AG04450 (cell line): ENCODE results near the gene CFAP161. TPM values are rescaled to one million over a fixed set of nuclear protein-coding genes. Genes with fewer than 3 reads are reported as not detected.

ENCODE experiments used
- CTCF ChIA-PET: fragments of 300-600, 350-600 bp; formaldehyde crosslinking; extraction: SDS; loops from one replicate; lab custom pipeline; 2022; ENCODE audit warnings: antibody characterized with exemption, inconsistent platforms; lab: Charles Lee
- POLR2A ChIA-PET: fragments of 350-600 bp; formaldehyde crosslinking; extraction: SDS; loops from one replicate; lab custom pipeline; 2021; ENCODE audit warnings: antibody characterized with exemption, inconsistent platforms; lab: Yijun Ruan, JAX
- DNase-seq: peaks from one replicate; pipeline ENCODE4 v3.0.0-alpha.2; 2011; ENCODE audit warnings: low read depth, low spot score
- H3K27ac ChIP-seq: one replicate; pipeline ENCODE4 v1.5.1; 2012; ENCODE audit warnings: low read depth, low read length, control low read depth
- H3K27me3 ChIP-seq: one replicate; pipeline ENCODE4 v1.6.0; 2012; ENCODE audit warnings: low read length; ENCODE audit not compliant: control insufficient read depth, insufficient read depth
- H3K4me3 ChIP-seq: 2 replicates; pipeline ENCODE4 v1.5.1; 2011; ENCODE audit warnings: mild to moderate bottlenecking, low read depth, low read length, control low read depth
- H3K9me3 ChIP-seq: 2 replicates; pipeline ENCODE4 v1.5.1; 2012; ENCODE audit warnings: low read length; ENCODE audit not compliant: control insufficient read depth, insufficient read depth
- CTCF ChIP-seq: IDR thresholded peaks from 2 replicates; pipeline ENCODE4 v1.5.1; 2011; ENCODE audit warnings: low read depth, low read length, control low read depth, inconsistent platforms
- polyA plus RNA-seq: library from polyadenylated mRNA; depleted of rRNA; stranded (reverse); fragments of >200 nt; gene quantifications from 2 replicates; pipeline ENCODE4 v1.2.3, GENCODE V29; 2011

CFAP161 gene
- polyA plus RNA-seq, 1 experiment: not detected

- Histone ChIP-seq H3K9me3 (no peaks in the 10 kb centered on the region), H3K4me3 (no peak overlapping the region), H3K27ac (no peak overlapping the region), H3K27me3 (peaks cover 2% of the 10 kb centered on the region)
- no peak for DNase-seq
- no peak for TF ChIP-seq CTCF
- ChIA-PET POLR2A (no interaction called here), CTCF (interaction anchor here (0.9 to 1.9 kb wide), 4 partner anchors 11 to 95 kb away, joined by 3 to 11 read pairs (median 4); no protein-coding TSS in a partner anchor)
These were observed 37.2 kb downstream of the CFAP161 start for GRCh38 chr15:81171286-81171685.

GRCh38 chr15:81174125-81174791 lies 40.2 kb downstream of the CFAP161 start:
- TF ChIP-seq CTCF: no peak
- CTCF ChIA-PET: interaction anchor here (0.7 to 3.4 kb wide), 6 partner anchors 8 to 92 kb away, joined by 3 to 21 read pairs (median 4); no protein-coding TSS in a partner anchor

GRCh38 chr15:81174792-81175327 lies 40.8 kb downstream of the CFAP161 start:
- ChIA-PET POLR2A (interaction anchor here (0.6 to 1.0 kb wide), 2 partner anchors 14 to 46 kb away, joined by 3 to 4 read pairs; no protein-coding TSS in a partner anchor), CTCF (interaction anchor here (0.8 to 3.4 kb wide), 5 partner anchors 7 to 92 kb away, joined by 3 to 21 read pairs (median 5); no protein-coding TSS in a partner anchor)
- peaks cover 2% of the 10 kb centered on the region for H3K27me3 ChIP-seq
- H3K4me3 ChIP-seq: no peak overlapping the region
- TF ChIP-seq CTCF: peak; percentile 10; the same call in 1 of the 2 replicates
- no peak overlapping the region for H3K27ac ChIP-seq
- no peaks in the 10 kb centered on the region; the same call in 1 of the 2 replicates for H3K9me3 ChIP-seq
- no peak for DNase-seq

More at GRCh38 chr15:81174125-81174791, 40.2 kb downstream of the CFAP161 start:
- Histone ChIP-seq H3K9me3 (no peaks in the 10 kb centered on the region; the same call in 1 of the 2 replicates), H3K4me3 (no peak overlapping the region), H3K27ac (no peak overlapping the region), H3K27me3 (peaks cover 2% of the 10 kb centered on the region)
- DNase-seq: no peak
- POLR2A ChIA-PET: interaction anchor here (0.6 to 1.4 kb wide), 4 partner anchors 14 to 54 kb away, joined by 3 to 4 read pairs (median 4); no protein-coding TSS in a partner anchor

GRCh38 chr15:81175496-81175895 lies 41.4 kb downstream of the CFAP161 start:
- DNase-seq: no peak
- POLR2A ChIA-PET: no interaction called here
- no peak overlapping the region for H3K27ac ChIP-seq
- TF ChIP-seq CTCF: no peak
- H3K27me3 ChIP-seq: peaks cover 2% of the 10 kb centered on the region
- H3K4me3 ChIP-seq: no peak overlapping the region
- CTCF ChIA-PET: interaction anchor here (3.4 kb wide), 1 partner anchor 91 kb away, joined by 21 read pairs; no protein-coding TSS in a partner anchor
- H3K9me3 ChIP-seq: no peaks in the 10 kb centered on the region; the same call in 1 of the 2 replicates
